Right renal cortex interstitium (tissue), 3 donors: ENCODE data around the gene RAE1. TPM values are rescaled to one million over a fixed set of nuclear protein-coding genes. Genes with fewer than 3 reads are reported as not detected.
"Not testable (repeated sequence)": the region's sequence is repeated elsewhere in the genome, so short reads cannot be mapped to it uniquely, and the experiment has no call there.

Source experiments
- DNase-seq, 3 donors: peaks; one replicate each; pipeline ENCODE4 v3.0.0-alpha.2; 2013; ENCODE audit warnings: low read depth in 3 of 3, low spot score in 2 of 3
- polyA plus RNA-seq, 3 donors: library from polyadenylated mRNA; unstranded; fragments of 120-200 nt; gene quantifications; one replicate each; pipeline ENCODE4 v1.2.1, GENCODE V29; 2013; ENCODE audit not compliant: insufficient read length in 3 of 3

Gene RAE1
- polyA plus RNA-seq, 3 donors, result 61.2 to 67.6 (median 64.5) TPM

DNA sequence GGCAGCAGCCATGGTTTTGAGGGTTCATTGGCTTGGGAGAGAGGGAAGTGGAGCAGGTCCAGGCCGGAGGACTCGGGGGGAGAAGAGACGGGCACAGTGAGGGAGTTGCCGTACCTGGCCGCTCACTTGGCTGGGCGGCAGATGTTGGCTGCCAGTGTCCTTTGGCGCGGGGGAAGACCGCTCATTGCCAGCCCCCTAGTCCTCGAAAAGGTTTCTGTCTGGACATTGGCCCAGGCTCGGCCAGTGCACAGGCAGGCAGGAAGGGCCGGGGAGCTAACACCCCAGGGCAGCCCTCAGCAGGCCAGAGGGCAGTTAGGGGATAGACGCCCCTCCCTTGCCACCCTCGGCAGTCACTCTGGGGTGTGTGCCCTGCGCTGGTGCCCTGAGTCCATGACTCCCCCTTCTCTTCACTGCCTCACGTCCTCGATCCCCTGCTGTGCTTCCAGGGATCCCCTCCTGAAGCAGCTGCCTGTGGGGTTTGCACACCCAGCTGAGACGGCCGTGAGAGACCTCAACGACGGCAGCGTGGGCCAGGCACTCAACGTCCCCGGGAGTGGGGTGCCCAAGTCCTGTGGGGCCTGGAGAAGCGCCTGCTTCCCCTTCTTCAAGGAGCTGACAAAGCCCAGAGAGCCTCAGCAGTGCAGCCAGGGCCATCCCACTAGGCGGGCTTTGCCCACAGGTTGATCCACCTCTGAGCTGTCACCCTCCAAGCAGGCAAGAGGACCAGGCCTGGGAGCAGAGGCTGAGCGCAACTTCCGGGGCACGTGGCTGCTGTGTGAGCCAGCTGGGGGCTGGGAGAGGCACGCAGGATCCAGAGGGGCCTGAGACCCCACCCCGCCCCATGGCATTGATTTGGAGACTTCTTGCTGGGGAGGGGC, 60.6 kb downstream of the RAE1 start:
- DNase-seq, result no peak

DNA sequence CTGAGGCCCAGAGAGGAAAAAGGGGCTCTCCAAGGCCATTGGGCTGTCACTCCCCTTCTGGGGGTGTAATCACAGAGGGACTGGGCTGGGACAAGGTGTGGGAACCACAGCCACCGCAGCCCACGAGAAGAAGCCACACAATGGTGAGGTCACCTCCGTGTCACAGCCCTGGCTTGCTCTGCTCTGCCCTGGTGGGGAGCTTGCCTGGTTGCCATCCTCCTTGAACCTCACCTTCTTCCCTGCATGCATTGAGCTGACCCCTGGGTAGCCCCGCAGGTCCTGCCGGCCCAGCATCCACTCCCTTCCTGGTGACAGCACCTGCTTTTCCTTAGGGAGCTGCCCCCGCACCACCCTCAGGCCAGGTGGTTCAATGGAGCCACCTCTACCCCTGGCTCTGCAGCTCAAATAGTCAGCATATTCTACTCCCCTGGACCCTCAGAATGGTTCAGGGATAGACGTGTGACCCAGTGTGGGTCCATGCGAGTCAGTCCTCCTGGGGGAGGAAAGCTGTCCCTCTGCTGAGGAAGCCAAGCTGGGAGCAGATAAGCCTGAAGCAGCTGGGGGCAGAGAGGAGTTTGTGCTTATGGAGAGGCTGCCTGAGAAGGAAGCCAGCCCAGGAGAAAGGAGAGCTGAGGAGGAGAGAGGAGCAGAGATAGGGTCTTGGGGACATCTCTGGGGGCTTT, 61.4 kb downstream of the RAE1 start:
- no peak for DNase-seq

DNA sequence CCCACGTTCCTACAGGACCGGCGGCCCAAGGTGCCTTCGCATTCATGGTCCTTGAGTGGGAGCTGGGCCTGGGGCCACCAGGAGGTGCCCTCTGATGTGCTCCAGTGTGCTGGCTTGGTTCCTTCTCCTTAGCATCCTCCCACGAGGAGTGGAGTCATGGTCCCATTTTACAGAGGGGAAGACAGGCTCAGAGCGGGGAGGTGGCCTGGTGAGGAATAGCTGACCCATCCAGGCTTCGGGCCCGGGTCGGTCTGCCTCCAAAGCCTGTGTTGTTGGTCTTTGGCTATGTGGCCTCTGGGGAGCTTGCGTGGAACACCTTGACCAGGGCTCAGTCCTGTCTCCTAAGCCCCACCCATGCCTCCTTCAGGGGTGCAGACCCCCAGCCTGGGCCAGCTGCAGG, 62.9 kb downstream of the RAE1 start:
- no peak for DNase-seq

DNA sequence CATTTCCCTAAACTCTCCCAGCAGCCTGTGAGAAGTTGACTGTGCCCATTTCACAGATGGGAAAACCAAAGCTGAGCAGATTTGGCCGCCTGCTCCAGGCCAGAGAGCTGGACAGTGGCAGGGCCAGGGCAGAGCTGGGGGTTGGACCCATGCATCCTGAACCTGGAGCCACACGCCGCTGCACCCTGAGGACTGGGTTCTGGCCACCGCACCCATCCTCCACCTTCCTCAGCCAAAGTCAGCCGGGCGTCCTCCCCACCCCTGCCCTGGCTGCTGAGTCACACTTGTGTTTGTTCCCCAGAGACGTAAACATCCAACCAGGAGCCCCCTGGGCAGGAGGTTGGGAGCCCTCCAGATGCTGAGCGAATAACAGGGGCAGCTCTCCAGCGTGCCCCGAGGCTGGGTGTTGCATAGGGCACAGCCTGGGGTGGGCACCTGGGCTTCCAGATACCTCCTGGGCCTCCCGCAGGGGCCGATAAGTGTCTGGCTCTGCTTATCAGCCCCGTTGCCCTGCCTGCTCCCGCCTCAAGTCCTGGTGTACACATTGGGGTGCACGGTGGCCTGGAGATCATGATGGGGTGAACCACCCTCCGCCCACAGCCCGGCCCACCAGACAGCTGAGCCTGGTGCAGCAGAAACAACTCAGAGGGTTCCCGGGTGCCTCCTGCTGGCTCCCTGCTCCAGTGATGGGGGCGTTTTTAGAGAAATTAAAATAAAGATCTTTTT, 64.0 kb downstream of the RAE1 start:
- DNase-seq, result no peak

DNA sequence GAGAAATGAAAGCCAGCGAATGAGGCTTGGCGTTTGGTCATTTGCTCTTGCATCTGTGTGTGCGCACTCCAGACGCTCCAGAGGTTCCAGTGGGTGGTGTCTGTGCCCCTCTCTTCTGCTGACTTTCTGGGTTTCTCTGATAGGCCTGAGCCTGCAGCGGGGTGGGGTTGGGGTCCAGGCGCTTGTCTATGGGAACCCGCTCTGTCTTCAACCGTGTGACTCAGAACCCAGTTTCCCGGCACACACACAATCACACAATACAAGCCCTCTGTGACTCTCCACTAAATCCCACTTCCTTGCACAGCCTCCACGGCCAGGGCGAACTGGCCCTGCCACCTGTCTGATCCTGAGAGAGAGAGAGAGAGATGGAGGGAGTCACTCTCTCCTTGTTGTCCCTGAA, 64.7 kb downstream of the RAE1 start:
- DNase-seq, result no peak

DNA sequence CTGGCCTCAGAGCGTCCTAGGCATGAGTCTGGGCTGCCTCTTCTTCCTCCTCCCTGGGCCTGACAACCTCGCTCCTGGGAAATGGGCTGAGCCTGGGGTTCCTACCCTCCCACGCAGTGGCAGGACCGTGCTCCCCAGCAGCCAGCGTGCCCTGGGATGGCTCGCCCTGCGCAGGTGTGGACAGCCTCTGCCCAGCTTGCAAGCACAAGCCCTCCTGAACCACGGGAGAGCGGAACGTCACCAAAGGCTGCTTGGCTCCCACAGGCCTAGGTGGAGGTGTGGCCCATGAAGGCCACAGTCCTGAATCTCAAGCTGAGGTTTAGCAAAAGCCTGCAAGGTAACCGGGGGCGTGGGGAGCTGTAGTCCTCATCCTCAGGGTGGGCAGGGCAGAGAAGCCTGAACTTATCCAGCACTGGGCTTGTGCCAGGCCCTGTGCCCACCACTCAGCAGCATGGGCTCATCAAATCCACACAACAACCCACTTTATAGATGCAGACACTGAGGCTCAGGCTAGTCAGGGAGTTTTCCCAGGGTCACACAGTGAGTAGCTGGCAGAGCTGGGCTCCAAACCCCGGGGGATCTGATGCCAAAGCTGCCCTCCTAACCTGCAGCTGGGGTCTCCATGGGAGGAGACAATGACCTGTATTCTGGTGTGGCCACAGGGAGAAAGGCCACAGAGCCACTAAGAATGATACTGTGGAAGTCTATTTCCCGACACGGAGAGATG, 65.4 kb downstream of the RAE1 start:
- DNase-seq, result no peak

DNA sequence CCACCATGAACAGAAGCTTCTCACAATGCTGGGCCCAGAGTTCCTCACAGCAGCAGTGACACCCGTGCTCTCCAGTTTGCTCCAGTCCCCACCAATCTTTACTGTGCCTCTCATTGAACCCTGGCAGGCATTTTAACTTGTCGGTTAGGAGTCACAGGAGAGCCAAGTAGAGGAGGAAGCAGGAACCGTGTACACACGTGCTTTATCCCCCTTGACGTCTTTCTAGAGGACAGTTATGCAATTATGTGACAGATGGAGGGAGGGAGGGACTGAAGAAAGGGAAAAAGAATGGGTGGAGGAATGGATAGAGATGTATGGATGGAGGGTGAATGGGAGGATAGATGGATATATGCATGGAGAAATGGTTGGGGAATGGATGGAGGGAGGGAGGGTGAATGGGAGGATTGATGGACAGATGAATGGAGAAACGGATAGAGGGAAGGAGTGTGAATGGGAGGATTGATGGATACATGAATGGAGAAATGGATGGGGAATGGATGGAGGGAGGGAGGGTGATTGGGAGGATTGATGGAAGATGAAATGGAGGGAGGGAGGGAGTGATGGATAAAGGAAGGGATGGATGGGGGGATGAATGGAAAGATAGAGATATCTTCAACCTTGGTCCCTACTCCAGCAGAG, 66.1 kb downstream of the RAE1 start:
- no peak for DNase-seq

DNA sequence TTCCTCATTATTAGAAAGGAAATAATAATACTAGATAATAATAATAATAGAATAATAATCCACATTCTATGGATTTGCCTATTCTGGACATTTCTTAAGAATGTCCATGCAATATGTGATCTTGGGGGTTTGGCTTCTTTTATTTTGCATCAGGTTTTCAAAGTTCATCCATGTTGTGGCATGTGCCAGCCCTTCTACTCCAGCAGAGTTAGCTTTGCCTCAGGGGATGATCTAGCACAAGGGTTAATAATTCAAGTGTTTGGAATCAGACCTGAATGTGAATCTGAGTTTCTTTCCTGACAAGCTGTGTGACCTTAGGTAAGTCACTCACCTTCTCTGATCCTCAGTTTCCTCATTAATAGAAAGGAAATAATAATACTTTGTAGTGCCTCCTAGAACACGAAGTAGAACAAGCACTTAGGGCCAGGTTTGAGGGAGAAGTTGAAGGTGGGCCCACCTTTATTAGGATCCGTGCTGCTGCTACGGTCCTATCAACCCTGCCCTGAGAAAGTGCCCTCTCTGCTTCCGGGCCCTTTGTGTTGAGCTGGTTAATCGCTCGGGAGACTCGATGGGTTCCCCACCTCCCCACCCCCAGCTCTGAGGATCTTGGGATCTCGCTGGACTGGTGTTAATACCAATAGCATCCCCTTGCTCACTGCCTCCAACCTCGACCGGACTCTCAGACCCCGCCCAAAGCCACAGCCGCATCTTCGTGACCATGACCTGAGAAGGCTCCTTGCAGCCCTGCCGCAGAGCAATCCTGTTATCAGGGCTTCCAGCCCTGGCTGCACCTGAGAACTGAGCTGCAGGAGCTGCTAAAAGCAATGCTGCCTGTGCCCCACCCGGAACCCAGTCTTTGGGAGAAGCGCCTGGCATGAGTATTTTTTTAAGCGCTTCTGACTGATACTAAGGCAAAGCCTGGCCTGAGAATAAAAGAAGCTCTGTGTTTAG, 67.0 kb downstream of the RAE1 start:
- no peak for DNase-seq

DNA sequence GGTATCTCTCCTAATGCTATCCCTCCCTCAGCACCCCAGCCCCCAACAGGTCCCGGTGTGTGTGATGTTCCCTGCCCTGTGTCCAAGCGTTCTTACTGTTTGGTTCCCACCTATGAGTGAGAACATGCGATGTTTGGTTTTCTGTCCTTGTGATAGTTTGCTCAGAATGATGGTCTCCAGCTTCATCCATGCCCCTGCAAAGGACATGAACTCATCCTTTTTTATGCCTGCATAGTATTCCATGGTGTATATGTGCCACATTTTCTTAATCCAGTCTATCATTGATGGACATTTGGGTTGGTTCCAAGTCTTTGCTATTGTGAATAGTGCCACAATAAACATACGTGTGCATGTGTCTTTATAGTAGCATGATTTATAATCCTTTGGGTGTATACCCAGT, 68.4 kb downstream of the RAE1 start:
- not testable (repeated sequence) for DNase-seq

DNA sequence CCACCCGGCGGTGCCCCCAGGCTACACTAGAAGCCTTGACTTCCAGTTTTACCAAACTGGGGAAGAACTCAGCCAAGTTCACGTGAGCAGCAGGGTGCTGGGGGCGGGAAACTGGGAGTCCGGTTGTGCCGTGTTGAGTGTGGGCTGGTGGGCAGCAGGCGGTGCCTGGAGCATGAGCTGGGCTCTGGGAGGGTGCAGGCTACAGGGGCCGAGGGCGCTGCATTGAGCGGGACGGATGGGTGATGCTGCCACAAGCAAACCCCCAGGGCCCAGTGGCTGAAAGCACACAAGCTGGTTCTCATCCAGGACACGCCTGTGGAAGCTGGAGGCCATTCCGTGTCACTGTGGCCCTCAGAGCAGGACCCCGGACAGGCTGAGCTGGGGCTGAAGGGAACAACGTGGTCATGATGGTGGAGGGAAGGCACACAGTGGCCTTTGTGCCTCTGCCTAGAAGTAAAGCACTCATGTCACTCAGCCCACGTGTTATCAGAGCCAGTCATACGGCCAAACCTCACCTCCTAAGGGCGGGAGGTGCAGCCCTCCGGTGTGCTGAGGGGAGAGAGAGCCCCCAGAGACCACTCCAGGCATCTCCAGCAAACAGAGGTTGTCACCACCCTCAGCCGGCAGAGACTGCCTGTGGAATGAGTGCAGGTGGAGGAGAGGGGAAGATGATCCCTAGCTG, 69.7 kb downstream of the RAE1 start:
- no peak for DNase-seq

DNA sequence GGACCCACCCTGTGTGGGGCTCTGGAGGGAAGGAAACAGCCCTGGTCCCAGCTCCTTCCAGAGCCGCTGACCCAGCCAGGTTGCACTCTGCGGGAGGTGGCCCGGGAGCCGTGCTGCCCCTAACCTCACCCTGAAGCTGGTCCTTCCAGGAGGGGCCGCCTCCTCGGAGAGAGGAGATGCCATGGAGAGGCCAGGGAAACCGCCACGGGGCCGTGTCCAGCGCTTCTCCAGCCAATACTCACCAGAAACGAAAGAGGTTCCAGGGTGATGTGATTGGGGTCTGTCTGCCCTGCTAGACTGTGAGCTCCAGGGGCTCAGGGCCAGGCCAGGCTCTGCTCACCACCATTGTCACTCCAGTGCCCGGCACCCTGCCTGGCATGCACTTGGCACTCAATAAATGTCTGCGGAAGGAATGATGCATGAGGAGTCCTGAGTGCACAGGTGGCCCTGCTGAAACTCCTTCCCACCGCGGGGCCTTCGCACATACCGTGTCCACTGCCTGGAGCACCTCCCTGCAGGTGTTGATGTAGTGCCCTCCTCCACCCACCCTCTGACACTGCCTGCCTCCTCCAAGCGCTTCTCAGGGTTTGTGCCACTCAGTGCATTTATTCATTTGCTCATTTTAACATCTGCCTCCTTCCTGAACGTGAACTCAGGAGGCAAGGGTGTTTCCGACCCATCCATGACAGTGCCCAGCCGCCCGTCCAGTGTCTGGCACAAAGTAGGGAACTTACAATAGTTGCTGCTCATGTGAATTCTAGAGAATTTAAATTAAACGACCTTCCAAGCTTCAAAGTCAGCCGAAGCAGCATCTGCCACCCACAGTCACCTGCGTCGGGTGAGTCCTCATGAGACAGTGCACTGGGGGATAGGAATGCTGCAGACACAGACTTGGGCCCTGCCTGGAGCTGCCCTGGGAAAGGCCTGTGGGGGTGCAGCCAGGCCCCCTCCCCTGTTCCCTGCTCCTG, 70.5 kb downstream of the RAE1 start:
- DNase-seq, result no peak

DNA sequence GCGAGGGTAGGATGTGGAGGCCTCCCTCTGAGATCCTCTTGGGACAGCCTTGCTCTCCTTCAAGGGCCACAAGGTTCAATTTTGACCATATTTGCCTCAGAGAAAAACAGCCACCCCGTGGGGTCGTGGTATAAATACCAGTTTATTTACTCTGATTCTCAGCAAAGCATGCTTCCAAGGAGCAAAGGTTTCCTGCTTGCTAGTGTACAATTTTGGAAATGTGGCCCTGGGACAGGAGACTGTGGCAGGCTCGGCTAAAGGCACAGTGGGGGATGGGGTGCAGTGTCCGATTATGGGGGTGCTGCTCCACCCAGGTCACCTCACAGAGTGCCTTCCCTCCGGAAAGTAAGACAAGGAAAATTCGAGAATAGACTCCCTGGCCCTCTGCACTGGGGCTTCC, 71.2 kb downstream of the RAE1 start:
- DNase-seq, result no peak

DNA sequence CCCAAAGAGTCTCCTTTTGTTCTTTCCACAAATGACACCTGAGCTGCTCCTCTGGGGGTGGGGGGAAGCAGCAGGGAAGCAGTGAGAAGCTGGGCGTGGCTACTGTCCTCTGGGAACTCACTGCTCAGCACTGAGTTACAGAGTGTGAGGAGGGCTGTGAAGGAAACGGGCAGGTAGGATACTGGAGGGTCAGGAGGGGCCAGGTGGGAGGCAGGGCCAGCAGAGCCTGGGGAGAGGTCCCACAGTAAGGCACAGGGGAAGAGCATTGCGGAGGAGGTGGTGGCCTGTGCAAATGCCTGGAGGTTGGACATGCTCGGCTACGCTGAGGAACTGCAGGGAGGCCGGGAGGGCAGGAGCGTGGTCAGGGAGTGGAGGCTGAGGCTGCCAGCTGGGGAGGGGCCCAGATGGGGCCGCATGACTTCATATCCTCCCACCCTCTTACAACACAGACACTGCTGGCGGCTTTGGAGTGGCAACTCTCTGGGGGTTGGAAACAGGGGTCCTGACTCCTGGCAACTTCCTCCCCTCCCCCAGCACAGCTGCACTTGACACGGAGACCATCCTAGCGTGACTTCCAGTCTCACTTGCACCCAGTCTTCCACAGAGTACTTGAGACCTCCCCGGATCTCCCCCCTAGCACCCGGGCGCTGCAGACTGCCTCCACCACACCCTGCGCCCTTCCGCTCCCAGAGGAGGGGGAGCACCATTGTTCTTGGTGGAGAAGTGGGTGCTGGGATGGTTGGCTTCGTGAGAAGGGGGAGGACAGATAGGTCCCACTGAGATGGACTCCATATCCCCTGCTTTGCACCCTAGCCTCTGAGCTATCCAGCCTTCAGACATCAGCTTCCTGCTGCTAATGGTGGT, 74.3 kb downstream of the RAE1 start:
- DNase-seq, result no peak

DNA sequence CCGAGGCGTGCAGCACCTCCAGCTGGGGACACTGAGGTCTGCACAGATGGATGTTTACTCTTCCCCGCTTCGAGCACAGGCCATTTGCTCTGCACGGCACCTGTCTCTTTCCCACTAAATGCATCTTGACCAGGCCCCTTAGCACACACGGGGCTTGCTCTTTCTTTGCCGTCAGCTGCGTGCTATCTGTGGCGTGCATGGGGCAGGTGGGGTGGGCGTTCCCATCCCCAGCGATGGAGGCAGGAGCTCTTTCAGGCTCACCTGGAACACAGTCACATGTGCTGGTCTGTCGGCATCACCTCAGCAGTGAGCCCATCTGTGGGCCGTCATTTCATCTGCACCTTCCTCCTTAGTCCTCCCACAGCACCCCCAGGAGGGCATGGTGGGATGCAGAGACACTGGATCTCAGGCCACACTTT, 75.2 kb downstream of the RAE1 start:
- DNase-seq, result no peak

DNA sequence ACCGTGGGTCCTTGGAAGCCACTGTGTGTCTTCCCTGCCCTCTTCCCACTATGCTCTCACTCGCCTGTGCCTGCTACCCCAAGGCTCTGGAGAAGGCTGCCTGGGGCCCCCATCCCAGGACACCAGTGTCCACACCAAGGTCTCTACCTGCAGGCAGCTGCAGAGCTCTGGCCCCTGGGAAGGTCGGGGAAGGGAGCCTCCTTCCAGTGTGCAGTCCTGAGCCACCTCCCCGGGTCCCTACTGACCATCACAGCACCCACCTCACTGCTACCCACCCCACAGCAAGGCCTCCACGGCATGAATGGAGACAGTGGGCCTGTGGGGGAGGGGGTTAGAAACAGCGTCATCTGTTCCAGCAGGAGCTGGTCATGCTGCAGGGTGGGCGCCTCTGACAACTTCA, 75.8 kb downstream of the RAE1 start:
- no peak for DNase-seq

DNA sequence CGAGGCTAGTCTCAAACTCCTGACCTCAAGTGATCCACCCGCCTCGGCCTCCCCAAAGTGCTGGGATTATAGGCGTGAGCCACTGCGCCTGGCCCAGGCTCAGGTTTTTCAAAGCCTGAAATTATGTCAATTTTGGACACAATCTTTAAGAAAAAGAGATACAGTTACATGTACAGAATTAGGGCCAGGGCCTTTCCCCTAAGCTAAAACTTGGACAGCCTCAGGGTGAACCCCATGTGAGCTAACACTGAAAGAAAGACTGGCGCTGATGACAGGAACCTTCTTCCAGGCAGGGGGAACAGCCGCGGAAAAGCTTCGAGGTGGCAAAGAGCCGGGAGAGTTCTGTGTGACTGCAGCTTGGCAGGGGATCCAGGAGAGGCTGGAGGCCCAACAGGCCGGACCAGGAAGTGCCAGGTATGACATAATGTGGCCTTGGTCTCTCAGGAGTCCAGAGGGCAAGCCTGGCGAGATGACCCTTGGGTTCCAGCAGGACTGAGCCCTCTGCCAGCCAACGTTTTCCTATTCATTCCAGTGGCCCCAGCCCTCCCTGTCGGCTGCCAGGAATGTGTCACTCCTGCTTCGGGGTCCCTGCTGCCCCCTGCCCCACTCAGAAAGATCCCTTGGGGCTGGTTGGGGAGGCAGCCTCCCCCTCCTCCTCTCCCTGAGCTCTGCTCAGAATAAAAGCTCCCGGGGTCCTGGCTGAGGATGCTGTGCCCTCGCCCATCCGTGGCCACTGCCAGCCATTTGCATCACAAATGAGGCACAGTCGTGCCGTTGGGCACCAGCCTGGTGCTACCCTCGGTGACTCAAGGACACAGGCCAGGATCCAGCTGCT, 77.5 kb downstream of the RAE1 start:
- no peak for DNase-seq
